ENCODE results near the gene ZFP91. TPM values are rescaled to one million over a fixed set of nuclear protein-coding genes. Genes with fewer than 3 reads are reported as not detected.
A peak's percentile ranks its signal among the peaks of the same experiment; 100 is the strongest.
"Not testable (repeated sequence)": the region's sequence is repeated elsewhere in the genome, so short reads cannot be mapped to it uniquely, and the experiment has no call there.

Gene ZFP91
- total and polyA plus RNA-seq, 2 experiments from 2014 or later = 10.2 to 30.0 TPM

GRCh38 chr11:58567889-58568512 is 10.9 kb upstream of the ZFP91 start:
- H4K20me1 ChIP-seq (replicated peaks; ENCODE audit: insufficient read depth) = no peaks in the 10 kb centered on the region
- TF ChIP-seq CTCF (conservative IDR thresholded peaks at IDR 0.05; ENCODE audit: low read depth in 2 of 2) (peak; percentile 70 to 76), POLR2AphosphoS5 (IDR thresholded peaks at IDR 0.05; ENCODE audit: low read depth) (no peak)
- no peak overlapping the region for H2AFZ ChIP-seq
- Mint-ChIP-seq H3K4me3 (no peak overlapping the region), H3K27me3 (ENCODE audit: insufficient read depth, low read depth, poor library complexity) (peaks cover 3% of the 10 kb centered on the region), H3K27ac (no peak overlapping the region), H3K36me3 (ENCODE audit: low read depth) (peaks cover 6% of the 10 kb centered on the region; the same call in 1 of the 3 replicates), H3K4me1 (no peaks in the 10 kb centered on the region), H3K9me3 (no peaks in the 10 kb centered on the region)
- H3F3A ChIP-seq (replicated peaks; ENCODE audit: low read depth) = no peaks in the 10 kb centered on the region
- no peak overlapping the region for H3K4me2 ChIP-seq
- ATAC-seq (peak; percentile 93), DNase-seq (ENCODE audit: low spot score) (peak; percentile 80)
- no peaks in the 10 kb centered on the region for H3K4me1 ChIP-seq (ENCODE audit: insufficient read depth)
- no peak overlapping the region for H3K27ac ChIP-seq (ENCODE audit: low read depth)
- no peaks in the 10 kb centered on the region for H3K9me2 ChIP-seq (ENCODE audit: insufficient read depth)
- no peaks in the 10 kb centered on the region for H3K79me2 ChIP-seq (replicated peaks; ENCODE audit: insufficient read depth)
- H3K4me3 ChIP-seq = no peak overlapping the region
- no peaks in the 10 kb centered on the region for H3K36me3 ChIP-seq (ENCODE audit: insufficient read depth)
- H3K27me3 ChIP-seq (ENCODE audit: insufficient read depth) = no peaks in the 10 kb centered on the region

- not testable (repeated sequence) for ATAC-seq
Measured at GRCh38 chr11:58572906-58573305, 6.0 kb upstream of the ZFP91 start.

GRCh38 chr11:58573451-58574104 is 5.3 kb upstream of the ZFP91 start:
- Histone ChIP-seq H3K4me3 (no peak overlapping the region), H3K27me3 (ENCODE audit: insufficient read depth) (no peaks in the 10 kb centered on the region), H3K9me2 (ENCODE audit: insufficient read depth) (no peaks in the 10 kb centered on the region), H3K27ac (ENCODE audit: low read depth) (no peak overlapping the region), H3K36me3 (ENCODE audit: insufficient read depth) (no peaks in the 10 kb centered on the region), H2AFZ (no peak overlapping the region), H3K4me2 (no peak overlapping the region), H3F3A (replicated peaks; ENCODE audit: low read depth) (no peaks in the 10 kb centered on the region), H4K20me1 (replicated peaks; ENCODE audit: insufficient read depth) (no peaks in the 10 kb centered on the region), H3K4me1 (ENCODE audit: insufficient read depth) (no peaks in the 10 kb centered on the region), H3K79me2 (replicated peaks; ENCODE audit: insufficient read depth) (no peaks in the 10 kb centered on the region)
- Mint-ChIP-seq H3K27me3 (ENCODE audit: insufficient read depth, low read depth, poor library complexity) (peaks cover 9% of the 10 kb centered on the region), H3K4me3 (no peak overlapping the region), H3K9me3 (no peaks in the 10 kb centered on the region), H3K27ac (no peak overlapping the region), H3K4me1 (peaks cover 7% of the 10 kb centered on the region; the same call in 2 of the 3 replicates), H3K36me3 (ENCODE audit: low read depth) (peaks cover 6% of the 10 kb centered on the region; the same call in 2 of the 3 replicates)
- DNase-seq (ENCODE audit: low spot score) (no peak), ATAC-seq (no peak)
- TF ChIP-seq JUNB (IDR thresholded peaks at IDR 0.05; ENCODE audit: unreplicated experiment) (no peak), EZH2 (IDR thresholded peaks at IDR 0.05; ENCODE audit: low read depth, unreplicated experiment) (no peak), CREB1 (CRISPR knock-in tag; IDR thresholded peaks at IDR 0.05; ENCODE audit: low read depth) (no peak), POLR2AphosphoS5 (IDR thresholded peaks at IDR 0.05; ENCODE audit: low read depth) (no peak), NANOG (IDR thresholded peaks at IDR 0.05; ENCODE audit: borderline replicate concordance) (no peak), ZNF462 (CRISPR knock-in tag; IDR thresholded peaks at IDR 0.05) (no peak)

More at GRCh38 chr11:58572906-58573305, 6.0 kb upstream of the ZFP91 start:
- H3K4me1 Mint-ChIP-seq; H3K79me2 ChIP-seq (replicated peaks; ENCODE audit: insufficient read depth); H3K4me3 ChIP-seq; H3K9me3 Mint-ChIP-seq; H3K4me2 ChIP-seq; H3K27ac ChIP-seq (ENCODE audit: low read depth); H2AFZ ChIP-seq; H3K36me3 ChIP-seq (ENCODE audit: insufficient read depth); H3K36me3 Mint-ChIP-seq (ENCODE audit: low read depth); H3K4me3 Mint-ChIP-seq; H4K20me1 ChIP-seq (replicated peaks; ENCODE audit: insufficient read depth); H3F3A ChIP-seq (replicated peaks; ENCODE audit: low read depth); H3K9me2 ChIP-seq (ENCODE audit: insufficient read depth); H3K27me3 Mint-ChIP-seq (ENCODE audit: insufficient read depth, low read depth, poor library complexity); H3K27ac Mint-ChIP-seq; DNase-seq (ENCODE audit: low spot score); H3K4me1 ChIP-seq (ENCODE audit: insufficient read depth); H3K27me3 ChIP-seq (ENCODE audit: insufficient read depth): not testable (repeated sequence)
